ENCODE results near the gene RERE.

- TF ChIP-seq CTCF (IDR thresholded peaks at IDR 0.05; ENCODE audit: low read depth, low read length, poor library complexity, severe bottlenecking) = no peak
- no peak for TF ChIP-seq EZH2phosphoT487 (IDR thresholded peaks at IDR 0.05; ENCODE audit: borderline replicate concordance, low read length)
Observed at GRCh38 chr1:8567146-8567545, 250.3 kb downstream of the RERE start.
